ENCODE data around the gene RASIP1.
A peak's percentile ranks its signal among the peaks of the same experiment; 100 is the strongest.
"Not testable (repeated sequence)": the region's sequence is repeated elsewhere in the genome, so short reads cannot be mapped to it uniquely, and the experiment has no call there.

The RASIP1 gene

GRCh38 chr19:48689449-48689848 lies 51.0 kb downstream of the RASIP1 start:
- TF ChIP-seq CTCF (conservative IDR thresholded peaks at IDR 0.05) (no peak), ZFX (IDR thresholded peaks at IDR 0.05) (no peak)
- H3K27ac ChIP-seq: peak overlapping the region; percentile 42; the same call in 1 of the 2 replicates

- TF ChIP-seq CTCF (conservative IDR thresholded peaks at IDR 0.05): no peak
- no peak for TF ChIP-seq ZFX (IDR thresholded peaks at IDR 0.05)
- H3K27ac ChIP-seq: no peak overlapping the region
These were observed 52.6 kb downstream of the RASIP1 start for GRCh38 chr19:48687776-48688175.

- H3K27ac ChIP-seq: peak overlapping the region; percentile 37; the same call in 1 of the 2 replicates
These were observed 53.8 kb downstream of the RASIP1 start for GRCh38 chr19:48686637-48687036.

- H3K27ac ChIP-seq: peak overlapping the region; percentile 69
- TF ChIP-seq ZFX (IDR thresholded peaks at IDR 0.05) (no peak), CTCF (conservative IDR thresholded peaks at IDR 0.05) (no peak)
These were observed 54.3 kb downstream of the RASIP1 start for GRCh38 chr19:48686088-48686487.

- peak overlapping the region; percentile 69 for H3K27ac ChIP-seq
- TF ChIP-seq ZFX (IDR thresholded peaks at IDR 0.05) (no peak), CTCF (conservative IDR thresholded peaks at IDR 0.05) (no peak)
These were observed 54.8 kb downstream of the RASIP1 start for GRCh38 chr19:48685583-48685982.

- peak overlapping the region; percentile 69; the same call in 1 of the 2 replicates for H3K27ac ChIP-seq
- TF ChIP-seq CTCF (conservative IDR thresholded peaks at IDR 0.05): no peak
- no peak for TF ChIP-seq ZFX (IDR thresholded peaks at IDR 0.05)
These were observed 57.1 kb downstream of the RASIP1 start for GRCh38 chr19:48683349-48683748.

- H3K27ac ChIP-seq: no peak overlapping the region
- TF ChIP-seq ZFX (IDR thresholded peaks at IDR 0.05) (no peak), CTCF (conservative IDR thresholded peaks at IDR 0.05) (no peak)
These were observed 59.3 kb downstream of the RASIP1 start for GRCh38 chr19:48681127-48681470.

GRCh38 chr19:48680436-48681126 lies 59.8 kb downstream of the RASIP1 start:
- no peak overlapping the region for H3K27ac ChIP-seq

GRCh38 chr19:48680006-48680405 lies 60.4 kb downstream of the RASIP1 start:
- not testable (repeated sequence) for H3K27ac ChIP-seq

More at GRCh38 chr19:48680436-48681126, 59.8 kb downstream of the RASIP1 start:
- TF ChIP-seq ZFX (IDR thresholded peaks at IDR 0.05): no peak
- TF ChIP-seq CTCF (conservative IDR thresholded peaks at IDR 0.05): no peak

All from C4-2B (cell line).